GM21447 (cell line): ENCODE results near the gene NCAPD3.

ENCODE experiments used
- ATAC-seq: cut with Tn5 transposase; IDR thresholded peaks from one replicate; pipeline ENCODE4 v1.9.1; 2021; ENCODE audit not compliant: unreplicated experiment

NCAPD3 gene

DNA sequence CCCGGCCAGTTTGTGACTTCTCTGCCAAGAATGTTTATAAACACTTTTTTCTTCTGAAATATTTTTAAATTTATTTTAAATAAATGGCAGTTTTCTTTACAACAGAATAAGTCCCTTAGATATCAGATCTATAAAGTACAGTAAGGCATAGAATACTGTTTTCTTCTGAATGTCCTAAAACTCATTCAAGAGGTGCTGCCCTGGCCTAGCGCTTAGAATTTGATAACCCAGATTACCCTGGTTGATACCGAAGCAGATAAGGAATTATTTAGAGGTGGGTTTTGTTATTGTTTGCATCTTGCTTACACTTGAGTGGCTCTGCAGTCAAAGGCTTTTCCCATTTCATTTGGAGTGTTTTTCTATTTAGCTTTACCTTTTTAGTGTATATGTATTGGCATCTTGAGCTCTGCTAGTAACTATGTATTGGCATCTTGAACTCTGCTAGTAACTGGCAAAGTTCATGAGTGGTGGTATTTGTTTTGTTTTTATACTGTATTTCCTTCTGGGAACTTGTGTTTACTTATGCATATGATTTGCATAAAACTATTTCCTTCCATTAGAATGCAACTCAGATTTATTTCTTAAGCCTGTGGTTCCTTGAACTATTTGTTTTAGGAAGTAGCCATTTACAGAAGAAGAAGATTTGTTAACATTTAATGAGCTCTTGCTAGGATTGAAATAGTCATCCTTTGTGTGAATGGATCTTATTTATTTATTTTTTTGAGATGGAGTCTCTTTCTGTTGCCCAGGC, 30.8 kb upstream of the NCAPD3 start:
- no peak for ATAC-seq

DNA sequence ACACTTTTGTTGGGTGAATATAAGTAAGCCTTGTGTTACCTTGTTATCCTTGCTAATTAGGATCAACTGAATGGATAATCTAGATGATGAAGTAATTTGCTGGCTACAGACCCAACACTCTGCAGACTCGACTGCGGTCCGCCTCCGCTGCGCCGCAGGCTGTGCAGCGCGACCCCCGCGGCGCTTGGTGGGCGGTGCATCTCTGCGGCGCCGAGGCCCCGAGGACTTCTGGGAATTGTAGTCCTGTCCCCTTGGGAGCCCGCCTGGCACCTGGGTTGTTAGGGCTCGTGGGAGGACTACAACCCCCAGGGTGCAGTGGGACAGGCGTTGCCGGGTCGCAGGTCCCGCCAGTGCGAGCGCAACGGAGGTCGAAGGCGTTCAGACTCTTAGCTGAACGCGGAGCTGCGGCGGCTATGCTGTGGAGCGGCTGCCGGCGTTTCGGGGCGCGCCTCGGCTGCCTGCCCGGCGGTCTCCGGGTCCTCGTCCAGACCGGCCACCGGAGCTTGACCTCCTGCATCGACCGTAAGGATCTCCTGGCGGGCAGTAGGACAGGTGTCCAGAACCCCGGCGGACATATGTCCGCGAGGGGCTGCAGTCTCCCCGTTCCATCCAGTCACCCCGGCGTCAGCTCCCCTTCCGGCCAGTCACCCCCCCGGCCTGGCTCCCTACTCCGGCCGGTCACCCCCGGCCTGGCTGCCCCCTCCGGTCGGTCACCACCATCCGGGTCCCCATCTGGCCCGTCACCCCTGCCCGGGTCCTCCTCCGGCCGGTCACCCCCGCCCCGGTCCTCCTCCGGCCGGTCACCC, 29.6 kb upstream of the NCAPD3 start, which contains the start of the genes ACAD8 and THYN1:
ACAD8 (plus strand) TSS at position 381 of the 806 bp plus-strand sequence; CDS start at position 414, 33 bp downstream.
THYN1 (minus strand) TSS at position 165 of the 806 bp plus-strand sequence. CDS start 470 bp downstream, outside the sequence.
- ATAC-seq = peak; percentile 98

DNA sequence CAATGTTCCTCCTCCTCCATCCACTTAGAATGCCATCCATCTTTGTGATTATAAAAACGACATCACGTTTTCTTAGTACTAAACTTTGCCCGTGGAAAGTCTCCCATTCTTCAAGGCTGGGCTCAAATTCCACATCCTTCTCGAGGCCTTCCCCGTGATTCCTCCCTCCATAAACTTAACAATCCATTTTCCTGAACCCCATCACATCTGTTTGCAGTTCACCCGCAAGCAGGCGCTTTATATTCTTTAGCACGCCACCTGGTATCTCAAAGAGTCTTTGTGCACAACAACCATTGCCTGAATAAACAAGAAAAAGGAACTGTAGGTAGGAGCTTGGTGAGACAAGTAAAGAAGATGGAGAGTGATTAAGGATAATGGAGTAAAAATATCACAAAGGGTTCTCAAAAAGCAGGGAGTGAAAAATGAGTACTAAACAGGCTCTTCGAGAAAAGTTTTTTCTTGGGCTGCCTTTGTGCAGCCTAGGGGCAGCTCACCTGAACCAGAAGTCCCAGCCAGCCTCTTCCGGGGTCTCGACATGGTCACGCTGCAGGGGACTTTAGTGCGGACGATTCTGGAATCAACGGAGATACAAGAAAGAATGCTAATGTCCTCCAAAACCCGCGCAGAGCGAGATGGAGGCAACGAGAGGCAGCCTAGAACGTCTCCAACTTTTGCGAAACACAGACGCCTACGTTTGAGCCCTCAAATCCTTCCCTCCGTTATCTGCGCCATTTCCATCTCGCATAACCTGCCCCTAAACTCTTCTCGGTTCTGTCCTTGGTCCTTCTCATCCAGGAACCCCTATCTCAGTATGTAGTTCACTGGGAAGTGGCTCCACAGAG, 28.8 kb upstream of the NCAPD3 start:
- peak; percentile 33 for ATAC-seq

DNA sequence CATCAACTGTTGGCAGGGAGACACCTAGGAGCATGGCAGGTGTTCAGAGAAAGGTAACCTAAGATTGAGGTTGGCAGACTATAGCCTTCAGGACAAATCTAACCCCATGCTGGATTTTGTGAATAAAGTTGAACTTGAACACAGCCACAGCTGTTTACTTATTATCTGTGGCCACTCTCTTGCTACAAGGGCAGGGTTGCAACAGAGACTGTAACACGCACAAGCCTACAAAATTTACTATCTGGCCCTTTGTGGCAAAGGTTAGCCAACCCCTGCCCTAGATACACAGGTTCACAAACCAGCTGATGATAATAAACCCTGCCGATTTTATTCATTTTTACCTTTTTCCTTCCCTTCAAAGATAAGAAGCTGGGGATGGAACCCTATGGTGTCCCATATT, 26.9 kb upstream of the NCAPD3 start:
- no peak for ATAC-seq

DNA sequence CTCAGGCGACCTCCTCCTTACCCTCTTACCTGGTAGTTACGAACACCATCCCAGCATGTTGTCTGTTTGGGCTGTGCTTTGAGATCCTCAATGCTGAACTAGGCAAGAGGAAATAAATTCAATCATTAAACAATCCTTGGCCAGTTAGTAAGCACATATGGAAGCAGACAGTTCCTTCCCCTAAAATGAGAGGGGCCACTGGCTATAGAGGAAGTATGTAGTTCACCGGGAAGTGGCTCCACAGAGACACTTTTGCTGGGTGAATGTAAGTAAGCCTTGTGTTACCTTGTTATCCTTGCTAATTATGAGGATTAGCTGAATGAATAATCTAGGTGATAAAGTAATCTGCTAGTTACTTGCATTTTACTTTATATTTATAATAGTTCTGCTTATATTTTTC, 26.5 kb upstream of the NCAPD3 start:
- no peak for ATAC-seq

DNA sequence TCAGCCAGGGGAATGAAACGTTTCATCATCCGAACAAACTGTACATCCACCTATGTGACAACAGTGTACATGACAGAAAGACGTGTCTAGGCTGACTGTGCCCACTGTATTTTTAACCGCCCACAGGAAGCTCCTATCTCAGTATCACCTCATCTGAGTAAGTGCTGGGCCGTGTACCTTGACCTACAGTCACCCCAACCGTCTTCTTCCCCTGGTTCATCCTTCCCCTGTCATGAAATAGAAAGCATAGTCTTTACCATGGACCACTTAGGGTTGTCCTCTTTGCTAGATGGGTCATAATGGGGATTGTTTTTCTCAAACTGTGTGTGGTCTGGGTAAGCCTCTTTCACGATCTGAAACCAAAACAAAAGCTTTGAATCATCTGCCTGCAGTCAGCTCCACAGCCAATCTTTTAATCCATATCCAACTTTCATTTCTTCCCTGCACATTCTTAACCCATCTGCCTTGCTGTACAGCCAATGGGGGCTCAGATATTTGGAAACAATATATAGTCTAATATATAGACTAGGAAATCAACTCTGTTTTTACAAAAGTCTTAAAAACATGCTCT, 25.2 kb upstream of the NCAPD3 start:
- no peak for ATAC-seq

DNA sequence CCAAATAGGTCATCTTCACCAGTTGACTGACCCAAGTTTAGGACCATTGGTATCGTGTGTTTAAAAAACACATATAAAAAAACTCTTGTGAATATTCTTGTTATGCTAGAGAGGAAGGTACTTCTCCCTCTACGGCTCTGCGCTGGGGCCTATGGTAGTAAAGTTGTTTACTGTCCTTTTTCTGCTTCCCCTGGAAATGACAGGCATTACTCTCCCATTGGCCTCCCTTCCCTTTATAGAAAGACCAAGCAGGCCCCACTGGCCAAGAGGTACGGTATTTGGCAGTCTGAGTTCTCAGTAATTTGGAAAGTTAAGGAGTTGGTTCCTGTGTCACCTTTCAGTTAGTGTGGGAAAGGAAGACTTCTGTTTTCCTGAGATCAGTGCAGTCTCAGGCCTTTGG, 22.9 kb upstream of the NCAPD3 start:
- no peak for ATAC-seq

DNA sequence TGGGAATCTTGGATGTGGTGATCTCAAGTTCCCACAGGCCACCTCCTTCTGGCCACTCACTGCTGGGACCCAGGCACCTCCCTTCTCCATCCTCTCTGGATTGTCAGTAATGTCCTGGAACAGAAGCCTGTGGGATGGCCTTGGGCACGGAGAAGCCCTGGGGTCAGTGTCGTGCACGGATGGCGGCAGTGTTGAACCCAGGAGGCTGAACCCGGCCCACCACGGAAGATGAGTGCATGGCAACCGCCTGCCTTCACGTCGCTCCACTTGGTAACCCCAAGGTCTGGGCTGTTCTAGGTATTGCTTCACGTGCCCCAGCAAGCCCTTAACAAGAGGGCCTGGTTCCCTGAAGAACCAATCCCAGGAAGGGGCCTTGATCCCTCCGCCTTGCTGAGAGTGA, 22.3 kb upstream of the NCAPD3 start:
- no peak for ATAC-seq

DNA sequence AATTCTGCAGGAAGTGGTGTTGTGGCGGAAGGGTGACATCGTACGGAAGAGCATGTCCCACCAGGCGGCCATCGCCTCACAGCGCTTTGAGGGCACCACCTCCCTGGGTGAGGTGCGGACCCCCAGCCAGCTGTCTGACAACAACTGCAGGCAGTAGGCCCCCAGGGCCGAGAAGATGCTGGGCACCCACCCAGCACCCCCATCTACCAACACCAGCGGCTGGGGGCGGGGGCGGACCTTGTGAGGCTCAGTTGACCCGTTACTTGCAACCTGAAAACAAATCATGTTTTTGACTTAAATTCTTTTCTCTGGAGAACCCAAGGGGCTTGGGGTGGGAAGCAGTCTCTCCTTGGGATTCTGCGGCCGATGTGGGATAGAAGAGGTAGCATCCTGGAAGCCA, 21.7 kb upstream of the NCAPD3 start:
- ATAC-seq = no peak

DNA sequence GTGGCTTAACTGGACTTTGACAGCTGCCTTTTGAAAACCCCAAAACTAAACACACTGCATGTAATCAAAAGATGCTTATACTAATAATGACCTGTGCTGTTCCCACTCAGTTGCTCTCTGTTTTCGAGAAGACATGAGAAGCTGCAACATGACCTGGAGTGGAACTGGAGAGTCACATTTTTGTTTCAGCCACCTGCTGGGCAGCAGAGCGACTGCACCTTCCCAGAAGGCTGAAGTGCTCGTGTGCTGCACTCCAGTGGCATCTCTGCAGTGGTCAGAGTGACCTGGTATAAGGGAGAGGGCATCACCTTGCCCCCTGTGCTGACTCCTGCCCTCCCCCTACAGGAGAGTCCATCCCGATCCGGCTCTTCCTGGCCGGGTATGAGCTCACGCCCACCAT, 20.8 kb upstream of the NCAPD3 start:
- peak; percentile 80 for ATAC-seq

DNA sequence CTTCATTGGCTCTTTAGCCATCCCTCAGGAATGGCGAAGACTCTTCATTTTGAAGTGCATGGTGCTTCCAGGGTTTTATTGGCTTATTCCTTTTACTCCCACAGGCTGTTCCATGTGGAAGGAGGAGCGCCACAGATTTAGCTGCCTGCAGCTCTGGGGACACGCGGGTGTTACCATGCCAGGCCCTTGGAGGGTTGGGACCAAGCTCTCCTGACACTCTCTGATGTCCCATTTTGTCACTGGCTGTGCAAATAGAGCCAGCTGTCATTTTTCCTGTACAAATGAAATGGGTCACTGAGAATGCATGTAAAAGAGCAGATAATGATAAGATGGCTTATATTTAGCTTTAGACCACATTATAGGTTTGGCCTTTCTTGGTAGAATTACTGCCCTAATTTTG, 20.1 kb upstream of the NCAPD3 start:
- ATAC-seq = no peak

DNA sequence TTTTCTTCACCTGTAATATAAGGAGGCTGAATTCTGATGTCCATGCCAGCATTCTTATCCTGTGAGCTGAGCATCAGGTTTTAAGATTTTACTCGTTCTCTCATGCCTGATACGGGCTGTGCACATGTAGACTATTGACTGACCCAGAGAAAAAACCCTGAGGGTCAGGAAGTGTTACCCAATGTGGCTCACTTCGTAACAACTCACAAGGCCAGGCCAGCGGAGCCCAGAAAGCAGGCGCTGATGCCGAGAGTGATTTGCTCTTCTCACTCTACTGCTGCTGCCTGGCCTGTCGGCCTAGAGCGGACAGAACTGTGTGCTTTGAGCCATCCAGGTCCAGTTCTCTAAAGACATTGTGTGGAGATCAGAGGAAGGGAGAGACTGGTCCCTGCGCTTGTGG, 18.6 kb upstream of the NCAPD3 start:
- no peak for ATAC-seq

DNA sequence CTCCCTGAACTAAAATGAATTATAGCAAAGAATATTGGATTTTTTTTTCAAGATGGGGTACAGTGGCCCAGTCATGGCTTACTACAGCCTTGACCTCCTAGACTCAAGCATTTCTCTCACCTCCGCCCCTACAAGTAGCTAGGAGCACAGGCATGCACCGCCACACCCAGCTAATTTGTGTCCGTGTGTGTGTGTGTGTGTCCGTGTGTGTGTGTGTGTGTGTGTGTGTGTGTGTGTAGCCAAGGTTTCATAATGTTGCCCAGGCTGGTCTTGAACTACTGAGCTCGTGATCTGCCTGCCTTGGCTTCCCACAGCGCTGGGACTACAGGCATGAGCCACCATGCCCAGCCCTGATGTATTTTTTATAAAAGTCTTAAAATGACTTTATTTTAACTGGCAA, 16.8 kb upstream of the NCAPD3 start:
- no peak for ATAC-seq

DNA sequence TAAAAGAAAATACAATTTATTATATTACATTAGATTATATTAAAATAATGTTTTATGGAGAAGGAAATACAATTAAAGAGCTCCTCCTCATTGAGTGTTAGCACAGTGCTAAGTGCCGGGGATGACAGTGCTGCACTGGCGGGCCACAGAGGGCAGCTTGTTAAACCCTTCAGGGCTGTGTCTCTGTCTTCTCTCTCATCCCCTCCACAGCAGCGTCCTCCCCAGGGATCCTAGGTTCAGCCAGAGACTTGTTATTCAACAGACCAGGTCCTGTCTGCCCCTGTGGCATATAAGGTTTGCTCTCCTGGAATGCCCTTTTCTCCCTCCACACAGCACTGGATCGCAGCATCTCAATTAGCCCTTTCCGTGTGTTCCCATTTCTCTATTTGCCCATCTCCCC, 15.2 kb upstream of the NCAPD3 start:
- ATAC-seq = no peak

DNA sequence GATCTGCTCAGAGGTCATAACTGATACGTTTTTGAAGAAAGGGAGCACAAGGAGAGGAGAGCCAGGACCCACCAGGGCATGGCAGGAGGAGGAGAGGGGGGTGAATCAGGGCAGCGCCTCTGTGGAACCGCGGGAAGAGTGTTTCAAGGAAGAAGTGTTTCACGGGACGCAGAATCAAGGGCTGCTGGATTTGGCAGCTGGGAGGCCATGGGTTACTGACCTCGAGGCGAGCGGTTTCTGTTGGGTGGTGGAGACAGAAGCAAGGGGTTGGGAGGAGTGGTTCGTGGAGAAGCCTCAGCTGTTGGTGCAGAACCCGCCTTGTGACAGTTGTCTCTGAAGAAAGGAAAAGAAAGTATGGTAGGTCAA, 13.8 kb upstream of the NCAPD3 start:
- ATAC-seq = no peak

DNA sequence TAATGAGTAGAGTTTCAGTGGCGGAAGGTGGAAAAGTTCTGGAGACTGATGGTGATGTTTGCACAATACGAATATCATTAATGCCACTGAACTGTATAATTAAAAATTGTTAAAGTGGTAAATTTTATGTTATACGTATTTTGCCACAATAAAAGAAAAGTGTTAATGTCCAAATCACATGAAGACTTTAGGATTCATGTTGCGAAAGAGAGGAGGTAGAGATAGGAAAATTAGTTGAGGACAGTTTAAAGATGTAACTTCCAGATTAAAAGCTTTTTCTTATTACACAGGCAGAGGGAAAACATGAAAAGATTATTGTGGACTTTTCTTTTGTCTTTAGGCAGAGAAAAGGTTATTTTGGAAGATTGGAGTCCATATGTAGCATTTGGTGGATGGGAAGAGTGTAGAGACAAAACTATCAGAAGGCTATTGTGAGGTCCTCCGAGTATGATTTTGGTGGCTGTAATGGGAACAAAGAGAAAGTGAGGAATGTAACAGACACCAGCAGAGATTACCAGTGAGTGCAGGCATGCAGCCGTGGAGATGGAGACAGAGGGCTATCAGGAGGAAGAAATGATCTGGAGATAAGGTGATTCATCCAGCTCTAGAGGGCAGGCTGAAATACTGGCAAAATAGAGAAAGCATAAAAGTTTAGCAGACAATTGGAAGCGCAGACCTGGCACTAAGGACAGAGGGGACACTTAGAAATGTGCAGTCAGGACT, 13.2 kb upstream of the NCAPD3 start:
- no peak for ATAC-seq

DNA sequence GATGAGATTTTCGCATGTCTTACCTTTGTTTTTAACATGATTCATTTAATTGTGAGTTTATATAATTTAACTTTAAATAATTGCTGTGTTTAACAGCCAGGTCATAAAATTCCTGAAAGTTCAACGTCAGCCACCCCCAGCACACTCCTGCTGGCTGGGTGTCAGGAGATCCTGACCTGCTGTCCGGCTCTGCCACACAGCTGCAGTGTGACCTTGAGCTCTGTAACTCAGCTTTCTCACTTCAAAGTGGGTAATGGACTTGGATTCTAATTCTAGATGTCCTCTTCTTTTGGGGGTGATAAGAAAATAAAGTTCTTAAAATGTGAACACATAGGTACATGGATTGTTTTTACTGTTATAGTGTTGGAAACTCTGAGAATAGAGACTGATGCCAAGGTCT, 11.6 kb upstream of the NCAPD3 start:
- ATAC-seq = no peak

DNA sequence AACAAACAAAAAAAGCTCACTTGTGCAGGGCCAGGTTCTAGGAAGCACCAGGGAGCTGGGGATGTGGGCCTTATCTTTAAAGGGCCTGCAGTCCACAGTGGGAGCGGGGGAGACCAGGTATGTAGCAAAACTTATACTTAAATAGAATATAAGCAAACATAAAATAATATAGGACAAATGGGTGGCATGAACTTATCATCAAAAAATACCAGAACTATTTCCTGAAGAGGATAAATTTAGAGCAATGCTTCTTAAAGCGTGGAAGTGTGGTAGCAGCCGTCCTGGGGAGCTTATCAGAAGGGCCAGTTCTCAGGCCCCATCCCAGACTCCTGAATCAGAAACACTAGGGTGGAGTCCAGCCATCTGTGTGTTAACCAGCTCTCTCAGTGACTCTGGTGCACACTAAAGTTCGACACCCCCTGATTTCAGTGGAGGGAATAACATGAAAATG, 10.0 kb upstream of the NCAPD3 start:
- ATAC-seq = no peak

DNA sequence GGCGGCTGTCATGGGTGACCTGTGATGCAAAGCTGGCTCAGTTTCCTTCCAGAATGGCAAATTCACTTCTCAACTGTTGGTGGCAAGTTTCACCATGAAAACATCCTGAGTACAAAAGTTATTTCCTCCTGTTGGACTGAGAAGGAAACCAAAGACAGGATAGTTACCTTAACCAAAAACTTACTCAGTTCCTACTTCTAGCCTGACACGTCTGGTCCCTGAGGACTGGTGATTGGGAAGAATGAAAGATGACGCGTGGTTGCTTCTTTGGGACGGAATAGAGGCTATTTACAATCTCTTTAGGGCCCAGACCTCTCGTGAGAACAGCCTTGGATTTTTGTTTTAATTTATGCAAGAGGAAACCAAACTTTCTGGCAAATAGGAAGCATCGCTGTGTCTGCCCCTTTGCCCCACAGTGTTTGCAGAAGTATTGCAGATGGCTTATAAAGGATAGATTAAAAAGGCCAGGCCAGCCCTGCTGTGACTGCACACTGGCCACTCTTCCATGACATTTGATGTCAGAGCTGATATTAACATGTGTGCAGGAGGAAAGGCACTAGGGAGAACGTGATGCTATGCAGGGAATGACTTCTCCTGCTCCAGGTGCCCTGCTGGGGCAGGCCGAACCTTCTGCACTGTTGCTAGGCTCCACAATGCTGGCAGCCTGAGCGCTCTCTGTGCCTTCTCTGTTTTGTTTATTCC, 8.3 kb upstream of the NCAPD3 start:
- no peak for ATAC-seq

DNA sequence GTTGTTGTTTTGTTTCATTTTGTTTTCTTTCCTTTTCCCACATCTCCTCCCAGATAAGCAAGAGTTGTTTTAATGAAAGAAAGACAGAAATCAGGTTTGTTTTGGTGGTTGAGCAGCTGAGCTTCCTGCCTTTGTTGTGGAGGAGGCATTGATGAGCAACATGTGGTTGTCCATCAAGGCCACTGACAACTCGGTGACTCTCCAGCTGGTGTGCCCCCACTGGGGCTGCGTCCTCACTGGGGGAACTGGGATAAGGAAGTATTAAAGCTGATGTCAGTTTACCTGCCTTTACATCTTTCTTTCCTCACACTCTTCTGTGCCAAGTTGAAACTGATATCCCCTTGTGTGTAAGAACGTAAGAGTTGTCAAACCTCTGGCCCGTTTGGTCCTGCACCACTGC, 6.6 kb upstream of the NCAPD3 start:
- no peak for ATAC-seq
